Keratinocyte (primary cell): Measurements from ENCODE around the gene COL1A2.

Source experiments
- CTCF ChIP-seq, 3 experiments: IDR thresholded peaks in 1 of 3; conservative IDR thresholded peaks in 1 of 3; optimal IDR thresholded peaks in 1 of 3; 2 replicates in 2 of 3; 3 replicates in 1 of 3; pipeline versions ENCODE3 to v1.5.1; 2011; ENCODE audit warnings: low read length in 3 of 3, mild to moderate bottlenecking in 3 of 3, moderate library complexity in 2 of 3, control low read depth in 1 of 3, inconsistent platforms in 1 of 3; ENCODE audit not compliant: insufficient read depth in 2 of 3; ENCODE audit errors: extremely low read depth in 1 of 3
- EZH2 ChIP-seq: IDR thresholded peaks from one replicate; pipeline ENCODE4 v1.6.1; 2012; ENCODE audit warnings: inconsistent platforms, mild to moderate bottlenecking, low read length, moderate library complexity

- no peak for TF ChIP-seq EZH2
- TF ChIP-seq CTCF (optimal IDR thresholded peaks at IDR 0.05 in 1 of 3, IDR thresholded peaks at IDR 0.05 in 1 of 3, conservative IDR thresholded peaks at IDR 0.05 in 1 of 3; ENCODE audit: extremely low read depth in 1 of 3, insufficient read depth in 2 of 3, low read length in 3 of 3) = no peak
These were observed 2.3 kb upstream of the COL1A2 start for GRCh38 chr7:94392393-94392786.
